GM15510 (cell line): ENCODE data around the gene MRPL47.

Experiments
- POLR2A ChIP-seq: IDR thresholded peaks from 3 replicates; pipeline ENCODE4 v1.6.1; 2011; ENCODE audit warnings: borderline replicate concordance; ENCODE audit not compliant: insufficient read length; ENCODE audit errors: extremely low read depth

The MRPL47 gene

DNA sequence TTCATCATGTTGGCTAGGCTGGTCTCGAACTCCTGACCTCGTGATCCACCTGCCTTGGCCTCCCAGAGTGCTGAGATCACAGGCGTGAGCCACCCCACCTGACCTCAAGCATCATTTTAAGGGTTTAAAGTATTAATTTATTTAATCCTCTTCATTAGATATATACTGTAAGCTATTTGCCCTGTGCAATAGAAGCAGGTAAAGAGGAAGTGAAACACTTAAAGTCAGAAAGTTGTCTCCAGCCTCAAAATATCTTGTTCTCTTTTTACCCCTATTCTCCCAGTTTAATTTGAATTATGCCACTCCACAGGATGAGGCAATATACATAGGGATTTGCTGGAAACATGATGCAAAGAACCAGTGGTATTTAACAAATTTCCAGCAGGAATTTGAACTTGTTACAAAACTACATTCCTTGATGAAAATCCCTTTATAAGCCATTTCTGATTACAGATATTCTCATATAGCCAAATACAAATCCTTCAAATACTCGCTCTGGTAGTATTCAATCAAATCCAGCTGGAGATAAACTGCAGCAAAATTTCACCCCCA lies 2.2 kb upstream of the MRPL47 start:
- TF ChIP-seq POLR2A, result no peak

DNA sequence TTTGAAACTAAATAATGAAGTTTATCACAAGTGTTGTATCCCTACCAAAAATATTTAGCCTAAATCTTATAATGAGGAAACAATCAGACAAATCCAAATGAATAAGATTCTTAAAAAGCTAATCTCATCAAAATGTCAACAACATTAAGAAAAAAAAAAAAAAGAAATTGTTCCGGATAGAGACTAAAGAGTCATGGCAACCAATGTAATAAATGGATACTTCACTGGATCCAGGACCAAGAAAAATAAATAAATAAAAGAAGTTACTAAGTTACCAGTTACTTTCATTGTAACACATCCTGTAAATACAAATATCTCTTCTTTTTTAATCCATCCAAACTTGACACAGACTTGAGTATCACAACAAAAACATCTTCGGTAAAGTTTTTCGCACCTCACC lies 607 bp downstream of the MRPL47 start:
- no peak for TF ChIP-seq POLR2A

DNA sequence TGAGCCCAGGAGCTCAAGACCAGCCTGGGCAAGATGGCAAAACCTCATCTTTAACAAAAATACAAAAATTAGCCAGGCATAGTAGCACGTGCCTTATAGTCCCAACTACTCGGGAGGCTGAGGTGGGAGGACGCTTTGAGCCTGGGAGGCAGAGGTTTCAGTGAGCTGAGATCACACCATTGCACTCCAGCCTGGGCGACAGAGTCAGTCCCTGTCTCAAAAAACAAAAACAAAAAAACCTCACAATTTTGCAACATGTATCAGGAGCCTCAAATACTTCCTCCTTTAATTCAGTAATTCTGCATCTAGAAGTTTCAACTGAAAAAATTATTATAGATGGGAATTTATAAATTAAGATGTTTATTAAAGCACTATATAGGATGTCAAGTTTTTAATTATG lies 1.1 kb downstream of the MRPL47 start:
- no peak for TF ChIP-seq POLR2A

DNA sequence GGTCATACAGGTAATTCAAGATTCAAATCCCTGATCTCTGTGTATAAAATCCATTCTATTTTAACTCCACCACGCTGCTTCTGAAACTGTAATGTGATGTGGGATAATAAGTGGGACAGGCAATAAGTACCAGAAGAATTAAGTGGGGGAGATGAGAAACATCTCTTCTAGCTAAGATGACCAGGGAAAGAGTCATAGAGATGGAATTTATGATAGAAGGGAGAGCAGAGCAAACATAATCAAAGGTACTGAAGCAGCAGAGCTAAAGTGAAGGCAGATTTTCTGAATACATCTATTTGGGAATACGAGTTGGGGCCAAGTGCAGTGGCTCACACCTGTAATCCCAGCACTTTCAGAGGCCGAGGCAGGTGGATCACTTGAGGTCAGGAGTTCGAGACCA lies 4.9 kb downstream of the MRPL47 start:
- TF ChIP-seq POLR2A, result no peak

DNA sequence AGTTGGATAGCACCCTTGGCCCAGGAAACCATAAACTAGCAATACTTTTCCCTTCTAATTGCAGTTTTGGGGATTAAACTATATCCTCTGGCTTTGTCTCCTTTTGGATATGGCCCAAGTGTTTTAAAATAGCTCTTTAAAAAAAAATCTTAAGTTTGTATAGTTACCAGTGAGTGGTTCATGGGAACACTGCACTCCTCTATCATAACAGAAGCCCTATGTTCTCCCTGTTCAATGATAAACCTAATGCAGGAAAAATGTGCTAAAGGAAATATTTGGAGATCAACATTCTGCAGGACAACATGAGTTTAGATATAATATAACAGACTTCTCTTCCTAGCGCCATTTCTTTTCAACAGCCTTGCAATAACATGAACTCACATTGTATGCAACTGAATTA lies 13.1 kb downstream of the MRPL47 start:
- no peak for TF ChIP-seq POLR2A

DNA sequence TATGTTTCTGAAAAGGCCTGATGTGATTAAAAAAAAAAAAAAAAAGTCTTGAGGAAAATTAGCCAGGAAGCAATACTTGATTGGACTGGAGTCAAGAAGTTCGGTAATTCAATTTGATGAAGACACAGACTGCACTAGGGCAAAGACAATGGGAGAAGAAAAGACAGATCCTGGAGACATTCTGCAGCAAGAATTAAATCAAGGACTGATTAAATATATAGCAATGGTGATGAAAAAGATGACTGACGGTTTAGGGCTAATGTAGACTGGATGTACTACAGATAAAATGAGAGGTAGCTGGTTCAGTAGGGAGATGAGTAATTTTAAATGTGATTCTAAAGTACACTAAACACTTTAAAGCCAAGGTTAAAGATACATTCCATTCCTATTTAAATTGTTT lies 13.8 kb downstream of the MRPL47 start:
- TF ChIP-seq POLR2A, result no peak

DNA sequence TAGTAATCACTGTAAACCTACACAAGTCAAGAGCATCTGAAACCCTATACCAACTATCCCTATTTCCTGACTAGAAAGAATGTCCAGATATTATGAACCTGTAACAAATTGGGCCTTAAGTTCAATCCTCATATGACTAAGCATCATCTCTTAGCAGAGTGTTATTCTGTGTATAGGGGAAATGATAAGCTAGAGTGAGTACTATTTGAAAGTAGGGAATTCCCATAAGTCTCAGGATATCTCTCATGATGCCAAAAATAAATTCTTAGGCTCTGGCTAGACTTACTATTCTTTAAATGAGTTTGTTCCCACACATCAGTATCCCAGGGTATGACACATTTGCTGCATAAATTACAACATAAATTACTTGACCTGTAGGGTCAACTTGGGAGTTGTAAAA lies 15.3 kb downstream of the MRPL47 start:
- TF ChIP-seq POLR2A, result no peak

DNA sequence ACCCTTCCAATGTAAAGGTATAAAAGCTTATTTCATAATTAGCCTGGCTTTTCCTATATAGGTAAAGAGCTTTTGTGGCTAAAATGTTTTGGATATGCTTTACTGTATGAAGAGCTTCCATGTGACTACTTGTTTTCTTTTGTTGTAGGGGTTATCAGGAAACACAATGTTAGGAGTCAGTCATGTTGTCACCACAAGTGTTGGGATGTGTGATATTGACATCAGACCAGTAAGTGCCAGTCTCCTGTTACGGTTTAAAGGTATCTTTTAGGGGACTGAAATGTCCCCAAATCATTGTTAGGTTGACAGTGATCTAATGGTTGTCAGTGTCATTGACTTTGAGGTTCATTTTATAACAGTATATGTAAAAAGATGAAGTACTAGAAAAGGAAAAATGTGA lies 23.4 kb downstream of the MRPL47 start:
- TF ChIP-seq POLR2A, result no peak

DNA sequence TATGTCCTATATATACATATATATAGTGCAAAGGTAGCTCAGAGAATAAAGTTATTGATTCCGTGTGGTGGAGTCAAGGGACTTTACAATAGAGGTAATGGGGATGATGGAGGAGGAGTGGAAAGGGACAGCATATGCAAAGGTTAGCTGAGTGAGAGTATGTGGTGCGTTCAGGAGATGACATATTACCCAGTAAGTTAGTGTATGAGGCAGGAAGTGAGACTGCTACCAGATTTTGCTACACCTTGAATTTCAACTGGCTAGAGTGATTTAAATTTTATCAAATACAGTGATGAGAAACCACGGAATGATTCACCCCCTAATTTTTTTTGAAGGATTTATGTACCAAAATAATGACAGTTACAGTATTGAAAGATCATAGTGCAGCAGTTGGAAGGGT lies 38.9 kb downstream of the MRPL47 start:
- TF ChIP-seq POLR2A, result no peak

DNA sequence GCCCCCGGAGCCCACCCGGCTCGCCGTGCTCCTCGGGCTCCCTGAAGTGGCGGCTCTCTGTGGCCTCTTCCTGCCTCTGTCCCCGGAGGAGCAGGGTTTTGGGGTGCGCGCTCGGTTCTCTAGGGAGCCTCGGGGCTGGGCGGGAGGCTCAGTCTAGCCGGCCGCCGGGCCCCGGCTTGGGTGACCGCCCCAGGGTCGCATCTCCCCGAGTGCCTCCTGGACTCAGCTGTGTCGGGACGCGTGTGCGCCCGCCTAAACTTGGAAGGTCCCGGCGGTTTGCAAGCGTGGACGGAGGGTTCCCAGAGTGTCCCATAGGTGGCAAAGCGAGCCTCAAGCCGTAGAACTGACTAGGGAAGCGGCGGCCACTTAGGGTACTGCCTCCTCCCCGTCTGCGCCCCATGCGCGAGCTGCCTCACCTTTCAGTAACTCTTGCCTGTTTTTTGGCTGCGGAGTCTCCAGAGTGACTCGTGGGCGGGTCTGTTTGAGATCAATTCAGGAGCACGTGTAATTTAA lies 41.1 kb downstream of the MRPL47 start:
- TF ChIP-seq POLR2A, result no peak

DNA sequence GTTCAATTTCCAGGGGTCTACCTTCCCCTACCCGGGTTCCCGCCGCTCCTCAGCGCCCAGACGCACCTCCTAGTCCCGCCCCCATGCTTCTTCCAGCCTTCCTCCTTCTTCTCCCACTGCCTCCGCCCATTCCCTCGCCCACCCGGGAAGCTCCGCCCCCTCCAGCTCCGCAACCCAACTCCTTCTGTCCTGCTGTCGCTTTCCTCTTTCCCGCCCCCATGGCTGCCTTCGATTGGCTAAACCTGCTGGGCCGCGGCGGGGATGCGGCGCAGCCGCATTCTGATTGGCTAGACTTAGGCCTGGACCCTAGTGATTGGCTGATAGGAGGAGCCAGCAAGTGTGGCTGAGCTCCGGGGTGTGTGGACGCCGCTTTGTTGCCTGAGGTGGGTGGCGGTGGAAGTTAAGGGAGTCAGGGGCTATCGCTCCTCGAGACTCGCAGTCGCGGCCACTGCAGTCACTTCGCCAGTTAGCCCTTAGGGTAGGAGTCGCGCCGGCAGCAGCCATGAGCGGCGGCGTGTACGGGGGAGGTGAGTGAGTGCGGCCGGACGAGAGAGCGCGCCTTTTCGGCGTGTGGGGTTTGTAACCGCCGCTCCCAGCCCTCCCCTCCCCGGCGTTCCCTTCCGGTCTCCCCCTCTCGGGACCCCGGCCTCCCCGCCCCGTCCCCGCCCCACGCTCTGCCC lies 41.7 kb downstream of the MRPL47 start, which contains the start of gene ACTL6A:
Gene ACTL6A (plus strand): TSS at position 336 of the 680 bp plus-strand sequence. CDS start 167 bp downstream, at position 503.
- peak; percentile 83 for TF ChIP-seq POLR2A

DNA sequence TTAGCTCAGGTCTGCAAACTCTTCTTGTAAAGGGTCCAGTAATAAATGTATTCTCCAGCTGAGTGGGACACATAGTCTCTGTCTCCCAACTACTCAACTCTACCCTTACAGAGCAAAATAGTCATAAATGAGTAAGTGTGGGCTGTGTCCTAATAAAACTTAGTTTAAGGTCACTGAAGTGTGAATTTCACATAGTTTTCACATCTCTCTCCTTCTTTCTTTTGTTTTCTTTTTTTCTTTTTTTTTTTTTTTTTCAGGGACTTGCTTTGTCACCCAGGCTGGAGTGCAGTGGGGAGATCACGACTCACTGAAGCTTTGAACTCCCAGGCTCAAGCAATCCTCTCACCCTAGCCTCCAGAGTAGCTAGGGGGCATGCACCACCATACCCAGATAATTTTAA lies 43.6 kb downstream of the MRPL47 start:
- no peak for TF ChIP-seq POLR2A

DNA sequence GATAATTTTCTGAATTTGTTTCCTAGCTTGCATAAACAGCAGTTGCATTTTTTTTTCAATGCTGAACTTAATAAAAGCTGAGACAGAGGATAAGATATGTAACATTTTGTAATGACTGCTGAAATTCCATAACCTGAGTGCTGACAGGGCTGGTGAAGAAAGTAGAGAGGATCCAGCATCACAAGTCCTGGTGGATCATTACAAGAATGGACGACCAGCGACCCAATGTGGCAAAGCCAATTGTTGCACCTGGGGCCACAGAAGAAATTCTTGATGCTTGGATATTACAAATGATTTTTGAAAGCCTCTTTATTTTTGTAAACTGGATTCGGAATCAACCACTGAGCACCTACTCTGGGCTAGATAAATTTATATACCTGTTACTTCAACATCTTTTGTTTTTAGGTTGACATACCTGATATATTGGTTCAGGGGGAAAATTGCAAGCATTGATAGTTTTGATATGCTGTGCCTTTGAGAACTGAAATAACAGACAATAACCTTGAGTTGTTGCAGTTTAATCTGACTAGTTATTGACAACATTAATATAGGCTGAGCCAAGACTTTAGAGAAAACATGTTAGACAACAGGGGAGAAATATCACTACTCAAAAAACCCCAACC lies 45.6 kb downstream of the MRPL47 start:
- TF ChIP-seq POLR2A, result no peak

DNA sequence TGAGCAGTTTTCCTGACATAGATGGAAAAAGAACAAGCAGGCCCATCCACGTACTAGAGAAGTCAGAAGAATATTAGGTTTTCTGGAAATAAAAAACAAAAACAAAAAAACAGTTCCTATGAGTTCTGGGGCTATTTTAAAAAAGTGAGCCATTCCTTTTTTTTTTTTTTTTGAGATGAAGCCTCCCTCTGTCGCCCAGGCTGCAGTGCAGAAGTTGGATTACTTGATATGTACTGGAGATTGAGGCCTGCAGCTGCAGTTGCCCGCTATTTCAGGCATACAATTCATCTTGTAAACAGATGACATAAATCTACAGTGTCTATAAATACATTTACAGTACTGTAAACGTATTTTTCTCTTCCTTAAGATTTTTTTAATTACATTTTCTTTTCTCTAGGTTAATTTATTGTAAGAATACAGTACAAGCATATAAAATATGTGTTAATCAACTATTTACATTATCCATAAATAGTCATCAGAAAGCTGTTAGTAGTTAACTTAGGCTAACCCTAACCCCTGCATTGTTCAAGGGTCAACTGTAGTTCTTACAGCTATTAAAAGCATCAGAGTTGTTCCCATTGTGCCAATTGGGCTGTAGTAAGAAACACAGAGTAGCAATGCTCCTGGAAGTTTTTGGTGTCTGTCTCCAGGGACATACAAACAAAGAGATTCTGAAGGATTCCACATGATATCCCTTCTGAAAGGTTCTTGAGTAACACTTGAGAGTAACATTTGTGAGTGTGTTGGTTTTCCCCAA lies 52.9 kb downstream of the MRPL47 start:
- no peak for TF ChIP-seq POLR2A

DNA sequence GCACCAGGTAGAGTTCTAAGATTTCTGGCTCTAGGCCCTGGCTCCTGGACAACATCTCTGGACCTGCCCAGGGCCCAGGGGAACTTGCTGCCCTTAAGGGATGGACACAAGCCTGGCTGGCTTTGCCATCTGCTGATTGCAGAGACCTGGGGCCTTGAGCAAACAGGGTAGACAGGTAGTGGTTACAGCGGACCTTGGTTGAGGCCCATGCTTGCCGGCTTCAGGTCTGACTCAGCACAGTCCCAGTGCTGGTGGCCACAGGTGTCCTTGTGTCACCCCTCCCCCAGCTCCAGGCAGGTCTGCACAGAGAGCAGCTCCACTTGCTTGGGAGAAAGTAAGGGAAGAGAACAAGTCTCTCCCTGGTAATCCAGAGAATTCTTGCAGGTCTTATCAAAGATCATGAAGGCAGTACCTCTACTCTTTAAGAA lies 57.6 kb downstream of the MRPL47 start:
- no peak for TF ChIP-seq POLR2A
